Motor neuron (in vitro differentiated cells): ENCODE results near the gene TNIK. TPM values are rescaled to one million over a fixed set of nuclear protein-coding genes. Genes with fewer than 3 reads are reported as not detected.
"Not testable (repeated sequence)": the region's sequence is repeated elsewhere in the genome, so short reads cannot be mapped to it uniquely, and the experiment has no call there.

Experiments used
- ATAC-seq, 8 experiments: fragments of 200-7000 bp; cut with Tn5 transposase; replicated peaks in 6 of 8; 2 replicates each; pipeline ENCODE4 v1.8.0; 2021; ENCODE audit warnings: mild to moderate bottlenecking in 8 of 8, moderate library complexity in 8 of 8
- H3K27ac ChIP-seq, 2 donors: fragments of 250-450 bp; sonication (Bioruptor Pico); 2 replicates each; pipeline ENCODE4 v1.9.0; 2021; ENCODE audit warnings: antibody characterized with exemption in 2 of 2, mild to moderate bottlenecking in 2 of 2, moderate library complexity in 1 of 2
- H3K4me1 ChIP-seq, 2 donors: fragments of 250-450 bp; sonication (Bioruptor Pico); replicated peaks in 1 of 2; 2 replicates each; pipeline ENCODE4 v1.6.1; 2021; ENCODE audit warnings: antibody characterized with exemption in 2 of 2, mild to moderate bottlenecking in 2 of 2, moderate library complexity in 1 of 2
- H3K4me3 ChIP-seq, 5 donors: fragments of 250-450 bp; sonication (Bioruptor Pico); 2 replicates each; pipeline ENCODE4 v1.9.0; 2021; ENCODE audit warnings: antibody characterized with exemption in 5 of 5, mild to moderate bottlenecking in 5 of 5, moderate library complexity in 4 of 5
- WGBS, 10 experiments: fragments of 450-650 bp; shearing (Covaris generic); methylation state at CpG; one replicate each; pipeline ENCODE4 v1.0.0; 2022; 5-methylcytosine and 5-hydroxymethylcytosine counted together
- in situ Hi-C, 9 experiments: fragments of 400-800 bp; cut with MboI; loops; one replicate each; pipeline ENCODE4 v1.15.0; 2021; ENCODE audit warnings: low sequenced_read_pairs in 9 of 9, low pct_unique_long_range_greater_than_20kb in 2 of 9; ENCODE audit not compliant: unreplicated experiment in 9 of 9
- total RNA-seq, 8 experiments: library from RNA; unstranded; fragments of 300-600 nt; gene quantifications; 2 replicates each; pipeline versions ENCODE4 v1.2.3 to v1.2.4, GENCODE V29; 2022

The TNIK gene
- total RNA-seq, 8 experiments from 2014 or later, result 0.87 to 76.5 (median 23.3) TPM

DNA sequence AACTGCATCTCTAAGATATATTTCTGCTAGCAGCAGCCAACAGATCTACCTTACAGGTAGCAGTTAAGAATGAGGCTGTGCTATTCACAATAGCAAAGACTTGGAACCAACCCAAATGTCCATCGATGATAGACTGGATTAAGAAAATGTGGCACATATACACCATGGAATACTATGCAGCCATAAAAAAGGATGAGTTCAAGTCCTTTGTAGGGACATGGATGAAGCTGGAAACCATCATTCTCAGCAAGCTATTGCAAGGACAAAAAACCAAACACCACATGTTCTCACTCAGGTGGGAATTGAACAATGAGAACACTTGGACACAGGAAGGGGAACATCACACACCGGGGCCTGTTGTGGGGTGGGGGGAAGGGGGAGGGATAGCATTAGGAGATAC lies 218.6 kb downstream of the TNIK start:
- H3K4me3 ChIP-seq, H3K27ac ChIP-seq, in situ Hi-C loops, ATAC-seq: not testable (repeated sequence)
- 83 to 100% methylated on average over 1 of the region's 2 CpGs; no CpG with 5 or more reads in 8 of the 10 experiments for WGBS, 10 experiments
- H3K4me1 ChIP-seq, result peaks cover 28 to 37% of the 10 kb centered on the region in 2 donors

DNA sequence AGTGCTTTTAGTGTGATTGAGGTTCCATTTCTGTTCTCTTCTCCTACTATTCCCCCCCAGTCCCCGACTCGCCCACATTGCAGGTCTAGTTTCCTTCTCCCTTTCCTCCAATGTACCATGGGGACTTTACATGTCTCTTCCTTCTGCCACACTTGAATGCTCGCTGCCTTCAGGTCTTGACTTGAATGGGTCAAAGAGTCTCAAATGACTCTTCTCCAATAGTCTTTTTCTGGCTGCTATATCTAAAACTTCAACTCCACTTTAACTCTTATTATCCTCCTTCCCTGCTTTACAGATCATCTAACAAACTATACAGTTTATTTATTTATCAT lies 219.7 kb downstream of the TNIK start:
- ATAC-seq, result no peak
- 40 to 100% (median 79%) methylated on average over 2 to 3 of the region's 3 CpGs; no CpG with 5 or more reads in 4 of the 10 experiments for WGBS, 10 experiments
- peaks cover 38 to 49% of the 10 kb centered on the region in 2 donors for H3K4me1 ChIP-seq
- in situ Hi-C loops, result no loop called here
- H3K4me3 ChIP-seq, result no peak overlapping the region
- H3K27ac ChIP-seq, result no peak overlapping the region

DNA sequence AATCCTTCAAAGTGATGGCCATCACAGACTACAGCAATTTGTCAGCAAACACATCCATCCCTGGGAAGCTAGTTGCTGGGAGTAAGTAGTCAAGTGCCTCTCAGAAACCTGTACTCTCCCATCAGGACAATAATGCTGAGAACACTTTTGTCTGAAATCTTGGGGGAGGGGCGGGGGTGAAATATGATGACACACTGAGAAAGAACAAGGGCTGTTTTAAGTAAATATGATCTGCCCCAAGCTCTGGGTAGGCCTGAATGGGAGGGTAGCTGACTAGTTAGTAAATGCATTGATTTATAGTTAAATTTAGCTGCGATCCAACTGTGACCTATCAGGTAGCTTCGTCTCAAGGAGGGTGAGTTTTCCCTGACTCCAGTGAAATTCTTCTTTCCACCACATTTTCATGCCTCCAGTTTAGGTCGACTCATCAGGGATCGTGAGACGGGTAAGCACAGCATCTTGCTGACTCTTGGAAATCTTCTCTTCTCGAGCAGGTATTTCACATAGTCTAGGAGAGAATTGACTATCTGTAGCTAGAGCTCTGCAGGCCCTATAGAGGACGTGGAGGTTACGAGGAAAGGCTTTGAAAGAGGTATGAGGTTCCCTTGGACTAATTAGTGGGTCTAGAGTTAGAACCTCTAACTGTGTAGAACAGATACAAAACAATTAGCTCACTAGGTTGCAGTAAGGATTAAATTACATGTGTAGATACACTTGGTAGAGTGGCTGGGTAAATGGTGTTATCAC lies 220.3 kb downstream of the TNIK start:
- in situ Hi-C loops, result no loop called here

DNA sequence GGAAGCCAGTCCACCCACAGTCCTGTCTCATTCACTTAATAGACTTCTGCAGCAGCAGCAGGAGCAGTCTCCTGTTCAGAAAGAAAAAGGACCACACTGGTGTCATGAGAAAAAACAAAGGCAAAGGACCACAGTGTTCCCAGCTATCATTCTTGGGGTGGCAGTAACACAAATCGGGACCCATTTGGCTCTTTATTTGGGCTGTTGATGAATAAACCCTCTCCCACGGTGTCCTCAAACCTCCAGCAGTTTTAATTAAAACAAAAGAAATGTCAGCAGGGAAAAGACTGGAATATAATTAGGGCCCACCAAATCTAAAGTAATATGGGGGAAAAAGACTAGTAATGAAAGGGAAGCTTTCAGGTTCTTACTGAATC lies 223.2 kb downstream of the TNIK start:
- ATAC-seq, result peak in 2 of 8 experiments; percentile 33 to 34
- H3K4me3 ChIP-seq, result no peak overlapping the region
- H3K4me1 ChIP-seq, result peaks cover 43 to 53% of the 10 kb centered on the region in 2 donors
- in situ Hi-C loops, result no loop called here
- 0 to 80% (median 35%) methylated on average over 1 to 2 of the region's 2 CpGs; no CpG with 5 or more reads in 2 of the 10 experiments for WGBS, 10 experiments
- H3K27ac ChIP-seq, result peak overlapping the region; percentile 20 to 38

More for the DNA sequence above, 220.3 kb downstream of the TNIK start:
- no peak overlapping the region for H3K4me3 ChIP-seq
- ATAC-seq, result peak in 5 of 8 experiments; percentile 33 to 79 (median 61)
- WGBS, 10 experiments, result 0 to 88% (median 62%) methylated on average over 1 to 8 of the region's 9 CpGs; no CpG with 5 or more reads in 3 of the 10 experiments
- H3K4me1 ChIP-seq, result peaks cover 38 to 53% of the 10 kb centered on the region in 2 donors
- H3K27ac ChIP-seq, result peak overlapping the region in 1 of 2 donors; percentile 36

DNA sequence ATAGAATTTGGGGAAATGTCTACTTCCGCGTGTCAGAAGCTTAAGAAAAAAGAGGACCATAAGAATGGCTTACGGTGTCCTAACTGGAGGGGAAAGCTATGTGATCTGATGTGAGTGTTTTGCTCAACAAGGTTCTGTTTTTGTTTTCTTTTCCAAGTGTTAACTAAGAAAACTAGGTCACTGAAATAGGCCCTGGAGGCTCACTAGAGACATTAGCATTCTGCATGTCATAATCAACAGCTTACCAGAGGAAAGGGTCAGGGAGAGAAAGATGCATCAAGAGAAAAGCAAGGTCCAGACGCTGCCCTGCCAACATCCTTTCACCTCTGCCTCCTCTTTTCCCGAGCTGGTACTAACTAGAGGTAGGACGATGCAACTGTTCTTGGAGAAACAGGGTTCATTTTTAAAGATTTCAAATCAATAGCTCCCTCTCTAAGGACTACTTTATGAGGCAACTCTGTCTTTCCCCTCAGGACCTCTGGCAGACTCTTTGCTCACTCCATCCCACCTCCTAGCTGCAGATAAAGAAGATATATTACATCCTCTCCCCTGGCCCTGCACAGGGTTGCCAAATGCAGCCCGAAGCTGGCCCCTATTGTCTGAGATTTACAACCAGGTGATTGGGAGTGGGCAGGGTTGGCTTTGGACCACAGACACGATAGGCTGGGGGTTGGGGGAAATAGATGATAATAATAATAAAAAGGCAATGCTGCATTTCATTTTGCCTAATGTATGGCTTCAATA lies 223.8 kb downstream of the TNIK start:
- peak overlapping the region; percentile 20 to 38 for H3K27ac ChIP-seq
- WGBS, 10 experiments, result 8 to 100% (median 47%) methylated on average over 2 to 8 of the region's 8 CpGs
- peak in 7 of 8 experiments; percentile 43 to 92 (median 67) for ATAC-seq
- peaks cover 43 to 53% of the 10 kb centered on the region in 2 donors for H3K4me1 ChIP-seq
- in situ Hi-C loops, result no loop called here
- peak overlapping the region in 1 of 5 donors; percentile 1 for H3K4me3 ChIP-seq

DNA sequence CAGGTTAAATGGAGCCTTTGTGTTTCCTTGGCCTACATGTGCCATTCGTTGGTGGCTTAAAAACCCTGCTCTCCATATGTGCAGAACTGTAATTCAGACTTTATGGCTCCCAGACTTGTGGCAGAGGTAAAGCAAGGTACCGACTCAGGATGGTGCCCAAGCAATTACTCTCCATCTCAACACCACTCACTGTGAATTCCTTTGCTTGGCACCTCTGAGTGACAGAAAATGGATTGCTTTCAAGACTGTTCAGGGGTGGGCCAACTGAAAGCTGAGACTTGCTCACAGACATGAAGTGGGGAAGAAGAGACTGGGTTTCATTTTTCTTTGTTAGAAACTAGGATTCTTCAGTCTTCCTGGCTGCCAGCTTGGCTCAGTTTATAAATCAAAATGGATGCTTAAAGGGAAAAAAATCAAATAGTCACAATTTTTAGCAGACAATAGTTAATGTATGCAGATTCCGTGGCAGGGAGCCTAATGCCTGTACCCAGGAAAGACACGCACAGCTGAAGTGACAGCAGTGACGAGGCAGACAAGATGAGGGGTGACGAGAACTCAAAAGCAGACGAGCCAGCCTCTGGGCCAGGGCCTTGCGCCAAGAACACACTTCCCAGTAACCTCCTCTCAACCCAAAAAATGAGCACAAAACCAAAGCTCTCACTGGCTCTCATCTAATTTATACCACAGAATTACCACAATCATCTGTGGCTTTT lies 225.8 kb downstream of the TNIK start:
- no peak for ATAC-seq

DNA sequence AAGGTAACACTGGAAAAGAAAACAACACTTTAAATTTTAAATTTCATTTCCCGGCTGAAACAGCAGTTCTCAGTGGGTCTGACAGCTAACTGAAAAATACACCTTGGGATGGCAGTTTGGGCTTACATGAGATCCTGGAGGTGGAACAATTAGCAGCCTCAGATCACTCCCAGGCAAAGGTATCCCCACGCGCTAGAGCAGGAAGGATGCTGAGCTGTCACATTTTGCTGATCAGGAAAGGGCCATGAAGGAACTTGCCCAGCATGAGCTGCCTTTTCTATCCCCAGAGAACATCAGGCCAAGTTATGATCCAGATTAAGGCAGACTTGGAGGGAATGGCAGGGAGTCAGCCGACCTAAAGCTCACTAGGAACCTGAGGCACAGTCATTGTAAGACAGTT lies 228.8 kb downstream of the TNIK start:
- H3K27ac ChIP-seq, result no peak overlapping the region
- no peak overlapping the region for H3K4me3 ChIP-seq
- no peak for ATAC-seq
- in situ Hi-C loops, result no loop called here
- H3K4me1 ChIP-seq, result peaks cover 17 to 22% of the 10 kb centered on the region in 2 donors
- WGBS, 10 experiments, result 60 to 100% (median 79%) methylated on average over 1 to 4 of the region's 4 CpGs; no CpG with 5 or more reads in 2 of the 10 experiments

More for the DNA sequence above, 225.8 kb downstream of the TNIK start:
- in situ Hi-C loops, result no loop called here
- no peak overlapping the region for H3K27ac ChIP-seq
- WGBS, 10 experiments, result 46 to 100% (median 90%) methylated on average over 1 to 7 of the region's 8 CpGs
- peaks cover 34 to 44% of the 10 kb centered on the region in 2 donors for H3K4me1 ChIP-seq
- no peak overlapping the region for H3K4me3 ChIP-seq

DNA sequence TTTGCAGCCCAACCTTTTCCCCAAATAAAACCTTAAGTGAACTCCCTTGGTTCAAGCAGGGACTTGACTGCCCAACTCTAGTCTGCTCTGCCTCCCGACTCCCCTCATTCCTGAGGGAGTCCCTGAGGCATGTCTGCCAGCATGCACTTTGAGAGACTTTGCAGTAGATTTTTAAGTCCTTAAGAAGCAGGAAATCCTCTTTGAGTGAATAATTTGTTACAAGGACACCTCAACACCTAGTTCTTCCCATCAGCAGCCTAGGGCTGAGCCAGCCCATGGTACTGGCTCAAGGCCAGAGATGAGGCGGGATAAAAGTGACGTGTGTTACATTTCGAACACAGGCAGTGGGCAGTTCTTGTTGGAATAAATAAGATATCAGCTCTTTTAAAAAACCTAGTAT lies 229.3 kb downstream of the TNIK start:
- ATAC-seq, result no peak
- Histone ChIP-seq H3K27ac (no peak overlapping the region), H3K4me1 (peaks cover 12 to 17% of the 10 kb centered on the region in 2 donors), H3K4me3 (no peak overlapping the region)
- WGBS, 10 experiments, result 0 to 100% (median 92%) methylated on average over 1 to 4 of the region's 4 CpGs; no CpG with 5 or more reads in 3 of the 10 experiments
- in situ Hi-C loops, result no loop called here

DNA sequence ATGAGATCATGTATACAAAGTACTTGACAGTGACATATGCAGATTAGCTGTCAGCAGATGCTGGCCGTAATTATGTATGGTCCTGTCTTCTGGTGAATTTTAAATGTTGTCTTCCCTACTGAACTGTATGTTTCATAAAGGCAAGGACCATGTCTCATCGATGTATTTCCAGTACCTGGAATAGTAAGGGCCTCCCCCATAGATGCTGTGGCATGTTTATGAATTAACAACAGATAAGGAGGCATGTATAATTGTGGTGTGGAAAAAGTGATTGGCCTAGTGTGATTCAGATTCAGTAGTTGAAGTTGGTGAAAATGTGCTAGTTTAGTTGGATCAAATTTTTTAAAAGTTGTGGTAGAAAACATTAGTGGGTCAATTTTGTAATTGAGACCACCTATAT lies 231.0 kb downstream of the TNIK start:
- in situ Hi-C loops, result no loop called here
- peak in 1 of 8 experiments; percentile 25 for ATAC-seq
- H3K4me3 ChIP-seq, result no peak overlapping the region
- WGBS, 10 experiments, result 44 to 100% (median 88%) methylated on average over 1 to 2 of the region's 2 CpGs; no CpG with 5 or more reads in 2 of the 10 experiments
- peaks cover 4 to 10% of the 10 kb centered on the region in 2 donors for H3K4me1 ChIP-seq
- no peak overlapping the region for H3K27ac ChIP-seq

DNA sequence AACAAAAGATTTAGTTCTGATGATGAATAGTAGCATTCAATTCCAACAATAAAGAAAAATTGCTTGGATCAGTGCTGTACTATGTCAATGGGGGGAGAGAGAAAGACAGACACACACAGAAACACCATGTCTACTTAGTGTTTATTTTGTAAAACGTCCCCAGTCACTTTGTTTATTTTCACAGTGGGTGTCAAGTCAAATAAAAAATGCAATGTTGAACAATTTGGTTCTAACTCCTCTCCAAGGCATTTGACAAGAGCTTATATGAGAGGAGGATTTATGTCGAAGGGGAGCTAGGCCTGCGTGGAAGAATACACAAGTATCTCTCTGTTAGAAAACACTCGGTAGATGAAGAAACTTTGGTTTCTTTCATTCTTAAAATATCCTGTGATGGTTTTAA lies 232.0 kb downstream of the TNIK start:
- WGBS, 10 experiments, result 44 to 83% (median 70%) methylated on average over 1 to 4 of the region's 4 CpGs
- no peak overlapping the region for H3K27ac ChIP-seq
- H3K4me3 ChIP-seq, result no peak overlapping the region
- ATAC-seq, result peak in 2 of 8 experiments; percentile 41 to 84
- in situ Hi-C loops, result no loop called here
- peaks cover 4 to 10% of the 10 kb centered on the region in 2 donors for H3K4me1 ChIP-seq

DNA sequence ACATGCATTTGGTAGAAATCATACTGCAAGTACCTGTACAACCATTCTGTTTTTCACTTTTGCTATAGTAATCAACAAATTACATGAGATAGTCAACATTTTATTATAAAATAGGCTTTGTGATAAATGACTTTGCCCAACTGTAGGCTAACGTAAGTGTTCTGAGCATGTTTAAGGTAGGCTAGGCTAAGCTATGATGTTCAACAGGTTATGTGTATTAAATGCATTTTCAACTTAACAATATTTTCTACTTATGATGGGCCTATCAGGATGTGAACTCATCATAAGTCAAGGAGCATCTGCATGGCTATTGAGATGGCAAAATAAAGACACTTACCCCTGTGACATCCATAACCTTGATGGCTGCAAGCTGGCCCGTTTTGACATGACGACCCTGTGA lies 232.4 kb downstream of the TNIK start:
- Histone ChIP-seq H3K4me3 (no peak overlapping the region), H3K4me1 (peaks cover 4 to 10% of the 10 kb centered on the region in 2 donors), H3K27ac (no peak overlapping the region)
- no peak for ATAC-seq
- in situ Hi-C loops, result no loop called here
- 40 to 100% (median 92%) methylated on average over 1 to 3 of the region's 3 CpGs for WGBS, 10 experiments

DNA sequence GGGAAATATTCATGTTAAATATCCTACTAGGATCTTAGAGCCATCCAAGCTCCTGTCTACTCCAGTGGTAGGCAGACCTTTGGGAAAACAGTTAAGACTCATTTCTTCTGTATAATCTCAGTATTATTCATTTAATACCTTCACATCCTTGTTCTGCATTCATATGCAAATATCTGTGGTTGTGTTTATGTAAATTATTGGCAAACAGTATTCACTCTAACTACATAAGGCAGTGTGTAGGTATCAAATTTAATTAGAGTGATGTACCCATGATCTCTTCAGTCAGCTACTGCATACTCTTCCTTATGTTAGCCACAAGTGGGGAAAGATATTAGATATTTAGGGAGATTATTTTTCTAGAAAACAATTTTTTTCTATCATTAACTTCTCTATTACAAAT lies 232.8 kb downstream of the TNIK start:
- in situ Hi-C loops, result no loop called here
- ATAC-seq, result peak in 1 of 8 experiments; percentile 52
- Histone ChIP-seq H3K27ac (no peak overlapping the region), H3K4me1 (peaks cover 4 to 10% of the 10 kb centered on the region in 2 donors), H3K4me3 (no peak overlapping the region)

DNA sequence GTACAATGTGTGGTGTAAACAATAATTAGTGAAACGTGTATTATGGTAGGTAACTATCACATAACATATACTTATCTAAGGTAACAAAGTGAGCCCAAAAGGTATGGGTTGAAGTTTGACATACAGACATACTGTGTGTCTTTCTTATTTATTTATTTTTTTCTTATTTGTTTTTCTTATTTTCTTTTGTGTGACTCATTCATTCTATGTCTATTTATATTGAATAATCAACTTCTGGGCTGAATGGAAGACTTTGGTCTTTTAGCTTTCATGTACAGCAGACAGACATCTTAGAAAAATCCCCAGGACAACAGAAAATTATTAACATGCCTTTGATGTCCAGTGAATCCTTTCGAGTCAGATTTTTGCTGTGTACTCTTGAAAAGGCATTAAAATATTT lies 233.4 kb downstream of the TNIK start:
- in situ Hi-C loops, result no loop called here
- 25 to 100% (median 78%) methylated on average over 1 to 2 of the region's 2 CpGs; no CpG with 5 or more reads in 1 of the 10 experiments for WGBS, 10 experiments
- no peak overlapping the region for H3K27ac ChIP-seq
- no peak for ATAC-seq
- peaks cover 4 to 10% of the 10 kb centered on the region in 2 donors for H3K4me1 ChIP-seq
- H3K4me3 ChIP-seq, result no peak overlapping the region
